Non-pigmented ciliary epithelial cell (primary cell): Measurements from ENCODE around the gene MAPKAP1.

Experiments used
- DNase-seq: peaks from one replicate; pipeline ENCODE4 v3.0.0-alpha.2; 2010; ENCODE audit warnings: low read depth

The MAPKAP1 gene

GRCh38 chr9:125642311-125642710, 64.7 kb downstream of the MAPKAP1 start:
- DNase-seq = no peak

- no peak for DNase-seq
Observed at GRCh38 chr9:125639057-125639456, 68.0 kb downstream of the MAPKAP1 start.

GRCh38 chr9:125638239-125639045, 68.6 kb downstream of the MAPKAP1 start:
- DNase-seq = no peak

- no peak for DNase-seq
Observed at GRCh38 chr9:125637241-125637640, 69.8 kb downstream of the MAPKAP1 start.

- no peak for DNase-seq
Observed at GRCh38 chr9:125635888-125636287, 71.1 kb downstream of the MAPKAP1 start.

- DNase-seq = no peak
Observed at GRCh38 chr9:125634040-125634717, 72.8 kb downstream of the MAPKAP1 start.

GRCh38 chr9:125633116-125633745, 73.8 kb downstream of the MAPKAP1 start:
- DNase-seq = no peak

- DNase-seq = no peak
Observed at GRCh38 chr9:125632321-125633115, 74.5 kb downstream of the MAPKAP1 start.

GRCh38 chr9:125631391-125632085, 75.5 kb downstream of the MAPKAP1 start:
- no peak for DNase-seq

- no peak for DNase-seq
Observed at GRCh38 chr9:125630436-125630835, 76.6 kb downstream of the MAPKAP1 start.

GRCh38 chr9:125629446-125629845, 77.6 kb downstream of the MAPKAP1 start:
- no peak for DNase-seq

- no peak for DNase-seq
Observed at GRCh38 chr9:125626187-125626586, 80.8 kb downstream of the MAPKAP1 start.

- DNase-seq = no peak
Observed at GRCh38 chr9:125621170-125621569, 85.8 kb downstream of the MAPKAP1 start.

- DNase-seq = no peak
Observed at GRCh38 chr9:125620216-125620615, 86.8 kb downstream of the MAPKAP1 start.

- DNase-seq = no peak
Observed at GRCh38 chr9:125617087-125617486, 89.9 kb downstream of the MAPKAP1 start.

GRCh38 chr9:125613141-125613540, 93.9 kb downstream of the MAPKAP1 start:
- DNase-seq = no peak

- DNase-seq = no peak
Observed at GRCh38 chr9:125612616-125613015, 94.4 kb downstream of the MAPKAP1 start.

- DNase-seq = no peak
Observed at GRCh38 chr9:125611121-125611765, 95.8 kb downstream of the MAPKAP1 start.

- DNase-seq = no peak
Observed at GRCh38 chr9:125609744-125610143, 97.3 kb downstream of the MAPKAP1 start.

GRCh38 chr9:125608489-125609224, 98.4 kb downstream of the MAPKAP1 start:
- no peak for DNase-seq
